ENCODE data around the gene HAPSTR1.

DNA sequence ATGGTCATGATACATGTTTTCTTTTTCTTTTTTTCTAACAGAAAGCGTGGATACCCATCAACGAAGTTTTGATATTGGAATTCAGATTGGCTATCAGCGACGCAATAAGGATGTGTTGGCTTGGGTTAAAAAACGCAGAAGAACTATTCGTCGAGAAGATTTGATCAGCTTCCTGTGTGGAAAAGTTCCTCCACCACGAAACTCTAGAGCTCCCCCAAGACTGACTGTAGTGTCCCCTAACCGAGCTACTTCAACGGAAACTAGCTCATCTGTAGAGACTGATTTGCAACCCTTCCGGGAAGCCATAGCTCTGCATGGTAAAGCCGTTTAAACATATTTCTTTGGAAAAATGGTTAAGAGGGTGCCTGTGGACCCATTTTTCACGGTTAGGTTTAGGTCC is 11.5 kb downstream of the HAPSTR1 start:
- no peak for TF ChIP-seq SMC3 (IDR thresholded peaks at IDR 0.05; ENCODE audit: low read depth, low read length)
- TF ChIP-seq RXRA (IDR thresholded peaks at IDR 0.05; ENCODE audit: borderline replicate concordance, low read depth), result no peak
- no peak for TF ChIP-seq EP300 (IDR thresholded peaks at IDR 0.05; ENCODE audit: borderline replicate concordance in 1 of 2, low read depth in 1 of 2, low read length in 1 of 2)
- TF ChIP-seq, protein P1, sequence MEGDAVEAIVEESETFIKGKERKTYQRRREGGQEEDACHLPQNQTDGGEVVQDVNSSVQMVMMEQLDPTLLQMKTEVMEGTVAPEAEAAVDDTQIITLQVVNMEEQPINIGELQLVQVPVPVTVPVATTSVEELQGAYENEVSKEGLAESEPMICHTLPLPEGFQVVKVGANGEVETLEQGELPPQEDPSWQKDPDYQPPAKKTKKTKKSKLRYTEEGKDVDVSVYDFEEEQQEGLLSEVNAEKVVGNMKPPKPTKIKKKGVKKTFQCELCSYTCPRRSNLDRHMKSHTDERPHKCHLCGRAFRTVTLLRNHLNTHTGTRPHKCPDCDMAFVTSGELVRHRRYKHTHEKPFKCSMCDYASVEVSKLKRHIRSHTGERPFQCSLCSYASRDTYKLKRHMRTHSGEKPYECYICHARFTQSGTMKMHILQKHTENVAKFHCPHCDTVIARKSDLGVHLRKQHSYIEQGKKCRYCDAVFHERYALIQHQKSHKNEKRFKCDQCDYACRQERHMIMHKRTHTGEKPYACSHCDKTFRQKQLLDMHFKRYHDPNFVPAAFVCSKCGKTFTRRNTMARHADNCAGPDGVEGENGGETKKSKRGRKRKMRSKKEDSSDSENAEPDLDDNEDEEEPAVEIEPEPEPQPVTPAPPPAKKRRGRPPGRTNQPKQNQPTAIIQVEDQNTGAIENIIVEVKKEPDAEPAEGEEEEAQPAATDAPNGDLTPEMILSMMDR (IDR thresholded peaks at IDR 0.05), result no peak
- TF ChIP-seq TEAD4 (IDR thresholded peaks at IDR 0.05; ENCODE audit: borderline replicate concordance, insufficient read depth), result no peak
- no peak for TF ChIP-seq YY1 (IDR thresholded peaks at IDR 0.05; ENCODE audit: low read depth)
- no peak for TF ChIP-seq CHD2 (IDR thresholded peaks at IDR 0.05; ENCODE audit: low read length, partially characterized antibody)
- no peak for TF ChIP-seq SIN3A (IDR thresholded peaks at IDR 0.05; ENCODE audit: borderline replicate concordance, low read depth, low read length)
- TF ChIP-seq, protein P2, sequence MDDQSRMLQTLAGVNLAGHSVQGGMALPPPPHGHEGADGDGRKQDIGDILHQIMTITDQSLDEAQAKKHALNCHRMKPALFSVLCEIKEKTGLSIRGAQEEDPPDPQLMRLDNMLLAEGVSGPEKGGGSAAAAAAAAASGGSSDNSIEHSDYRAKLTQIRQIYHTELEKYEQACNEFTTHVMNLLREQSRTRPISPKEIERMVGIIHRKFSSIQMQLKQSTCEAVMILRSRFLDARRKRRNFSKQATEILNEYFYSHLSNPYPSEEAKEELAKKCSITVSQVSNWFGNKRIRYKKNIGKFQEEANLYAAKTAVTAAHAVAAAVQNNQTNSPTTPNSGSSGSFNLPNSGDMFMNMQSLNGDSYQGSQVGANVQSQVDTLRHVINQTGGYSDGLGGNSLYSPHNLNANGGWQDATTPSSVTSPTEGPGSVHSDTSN (IDR thresholded peaks at IDR 0.05), result no peak
- no peak for TF ChIP-seq RFX5 (IDR thresholded peaks at IDR 0.05; ENCODE audit: low read length)
- TF ChIP-seq JUND (IDR thresholded peaks at IDR 0.05), result no peak
- TF ChIP-seq RCOR1 (IDR thresholded peaks at IDR 0.05; ENCODE audit: low read length), result no peak
- TF ChIP-seq GABPA (IDR thresholded peaks at IDR 0.05; ENCODE audit: low read depth), result no peak
